NK-92 (cell line): ENCODE measurements around the gene SORCS2.

Experiments
- DNase-seq: peaks from one replicate; lab custom pipeline; 2025; ENCODE audit not compliant: unreplicated experiment; lab: John Stamatoyannopoulos, UW

Gene SORCS2

DNA sequence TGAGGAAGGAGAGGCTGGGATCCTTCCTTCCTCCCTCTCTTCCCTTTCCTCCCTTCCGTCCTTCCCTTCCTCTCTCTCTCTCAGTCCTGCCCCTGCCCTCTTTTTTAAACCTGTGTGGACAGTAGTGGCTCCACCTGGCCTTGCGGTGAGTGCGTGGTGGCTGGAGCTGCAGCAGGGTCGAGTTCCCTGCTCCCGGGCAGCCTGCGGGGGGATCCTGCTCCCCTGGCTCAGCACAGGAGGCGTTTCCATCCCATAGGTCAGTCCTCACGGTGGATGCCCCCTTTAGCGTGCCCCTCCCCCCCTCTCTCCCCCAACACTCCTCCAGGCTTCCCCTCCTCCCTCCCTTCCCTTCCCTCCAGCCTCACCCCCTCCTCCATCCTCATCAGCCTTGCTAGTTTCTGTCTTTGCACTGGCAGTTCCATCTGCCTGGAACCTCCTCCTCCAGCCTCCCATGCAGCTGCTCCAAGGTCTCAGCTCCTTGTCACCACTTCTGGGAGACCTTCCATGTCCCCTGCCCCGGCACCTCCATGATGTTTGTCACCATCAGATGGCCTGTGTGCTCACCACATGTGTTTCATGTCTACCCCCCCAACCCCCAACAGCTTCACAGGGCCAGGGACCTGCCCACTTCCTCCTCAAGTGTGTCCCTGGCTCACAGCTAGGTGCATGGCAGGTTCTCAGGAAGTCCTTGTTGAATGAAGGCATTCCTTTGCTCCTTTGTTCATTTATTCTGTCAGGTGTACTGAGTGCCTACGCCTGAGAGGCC lies 174.0 kb downstream of the SORCS2 start:
- no peak for DNase-seq

DNA sequence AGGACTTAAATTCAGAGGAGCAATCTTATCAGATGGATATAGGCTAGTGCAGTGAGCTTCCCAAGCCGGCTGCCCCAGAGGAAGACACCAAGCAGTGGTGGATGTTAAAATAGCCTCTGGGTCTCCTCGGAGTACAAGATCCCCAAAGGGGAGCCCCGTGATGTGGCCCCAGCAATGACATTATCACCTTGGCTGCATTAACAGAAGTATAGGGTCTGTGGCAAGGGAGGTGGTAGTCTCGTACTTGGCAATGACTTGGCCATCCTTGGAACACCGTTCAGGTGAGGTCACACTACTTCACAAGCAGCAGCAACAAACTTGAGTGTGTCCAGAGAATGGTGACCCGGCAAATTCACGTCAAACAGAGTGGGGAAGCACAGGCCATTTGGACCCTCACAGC lies 174.6 kb downstream of the SORCS2 start:
- DNase-seq: no peak

DNA sequence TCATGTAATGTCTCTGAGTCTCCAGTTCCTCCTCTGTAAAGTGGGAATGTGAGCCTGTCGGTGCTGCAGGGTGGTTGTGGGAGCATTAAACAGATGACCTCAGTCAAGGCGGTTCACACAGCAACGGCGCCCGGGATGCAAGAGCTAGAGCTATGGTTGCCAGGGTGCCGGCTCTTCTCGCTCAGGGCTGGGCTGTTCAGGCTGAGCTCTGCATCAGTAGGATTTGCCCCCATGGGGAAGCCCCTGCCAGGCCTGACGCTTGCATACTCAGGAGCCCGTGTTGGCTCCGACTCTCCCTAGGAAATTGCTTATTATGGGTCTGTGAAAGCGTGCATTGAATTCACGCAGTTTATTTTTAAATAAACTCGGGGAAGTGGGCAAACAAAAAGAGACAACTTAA lies 175.1 kb downstream of the SORCS2 start:
- DNase-seq: no peak

DNA sequence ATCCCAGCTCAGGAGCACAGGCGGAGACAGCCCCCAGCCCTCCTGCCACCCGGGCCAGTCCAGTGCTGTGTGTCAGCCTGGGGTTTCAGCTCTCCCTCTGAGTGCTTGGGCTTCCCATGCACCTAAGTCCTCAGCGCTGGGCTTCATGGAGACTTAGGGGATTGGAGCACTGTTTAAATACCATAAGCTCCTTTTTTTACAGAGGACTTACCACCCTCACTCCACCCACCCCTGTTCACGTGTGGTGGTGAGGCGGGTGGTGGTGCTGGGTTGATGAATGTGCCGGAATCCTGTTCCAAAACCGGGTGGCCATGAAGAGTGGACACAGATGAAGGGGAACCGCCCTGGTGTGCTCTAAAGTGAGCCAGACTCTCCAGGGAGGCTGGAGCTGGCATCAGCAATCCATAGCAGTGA lies 175.5 kb downstream of the SORCS2 start:
- DNase-seq: no peak

DNA sequence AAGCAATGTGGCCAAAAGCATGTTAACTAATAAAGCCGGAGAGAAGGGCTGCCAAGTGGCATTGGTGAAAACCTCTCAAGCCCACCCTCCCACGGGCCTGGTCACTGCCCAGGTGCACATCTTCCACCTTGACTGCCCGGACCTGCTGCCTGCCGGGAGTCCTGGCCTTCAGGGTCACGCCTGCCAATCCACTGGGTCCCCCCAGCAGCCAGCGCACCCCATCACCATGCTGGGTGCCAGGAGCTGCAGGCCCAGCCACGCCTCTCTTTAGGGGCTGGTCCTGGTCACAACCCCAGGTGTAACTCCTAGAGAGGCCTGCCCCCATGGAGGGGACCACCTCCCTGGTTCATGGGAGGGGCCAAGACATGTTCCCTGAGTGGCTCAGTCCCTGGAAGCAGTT lies 176.0 kb downstream of the SORCS2 start:
- DNase-seq: no peak

DNA sequence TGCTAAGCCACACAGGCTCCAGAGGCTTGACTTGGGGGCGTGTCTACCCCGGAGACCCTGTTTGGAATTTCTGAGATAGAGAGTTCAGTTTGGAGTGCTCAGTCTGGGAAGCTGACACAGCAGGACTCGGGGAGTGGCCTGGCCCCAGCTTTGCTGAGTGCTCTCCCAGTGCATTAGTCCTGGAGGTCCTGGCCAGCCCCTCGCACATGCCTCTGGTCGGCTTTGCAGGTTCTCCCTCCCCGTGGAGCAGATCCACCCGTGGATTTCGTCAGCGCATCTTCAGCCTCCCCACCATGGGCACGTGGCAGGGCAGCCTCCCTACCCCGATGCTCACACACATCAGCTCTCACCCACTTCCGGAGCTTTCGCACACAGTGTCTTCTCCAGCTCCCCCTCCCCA lies 177.2 kb downstream of the SORCS2 start:
- no peak for DNase-seq

DNA sequence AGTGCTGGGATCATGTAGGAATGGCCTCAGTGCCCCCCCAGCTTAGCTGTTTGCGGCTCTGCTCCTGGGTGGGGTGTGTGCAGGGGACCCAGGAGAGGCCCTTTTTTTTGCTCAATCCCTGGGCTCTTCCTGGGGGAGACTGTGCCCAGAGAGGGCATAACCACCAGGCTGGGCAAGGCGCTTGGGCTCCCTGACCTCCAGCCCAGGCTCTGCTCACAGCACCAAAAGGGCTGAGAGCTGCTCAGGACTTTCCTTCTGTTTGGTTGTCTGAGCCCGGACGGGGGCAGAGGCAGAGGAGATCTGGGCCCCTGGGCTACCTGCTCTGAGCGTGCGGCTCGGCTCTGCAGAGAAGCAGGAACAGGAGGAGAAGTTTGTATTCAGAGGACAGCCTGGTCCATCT lies 177.7 kb downstream of the SORCS2 start:
- DNase-seq: no peak

DNA sequence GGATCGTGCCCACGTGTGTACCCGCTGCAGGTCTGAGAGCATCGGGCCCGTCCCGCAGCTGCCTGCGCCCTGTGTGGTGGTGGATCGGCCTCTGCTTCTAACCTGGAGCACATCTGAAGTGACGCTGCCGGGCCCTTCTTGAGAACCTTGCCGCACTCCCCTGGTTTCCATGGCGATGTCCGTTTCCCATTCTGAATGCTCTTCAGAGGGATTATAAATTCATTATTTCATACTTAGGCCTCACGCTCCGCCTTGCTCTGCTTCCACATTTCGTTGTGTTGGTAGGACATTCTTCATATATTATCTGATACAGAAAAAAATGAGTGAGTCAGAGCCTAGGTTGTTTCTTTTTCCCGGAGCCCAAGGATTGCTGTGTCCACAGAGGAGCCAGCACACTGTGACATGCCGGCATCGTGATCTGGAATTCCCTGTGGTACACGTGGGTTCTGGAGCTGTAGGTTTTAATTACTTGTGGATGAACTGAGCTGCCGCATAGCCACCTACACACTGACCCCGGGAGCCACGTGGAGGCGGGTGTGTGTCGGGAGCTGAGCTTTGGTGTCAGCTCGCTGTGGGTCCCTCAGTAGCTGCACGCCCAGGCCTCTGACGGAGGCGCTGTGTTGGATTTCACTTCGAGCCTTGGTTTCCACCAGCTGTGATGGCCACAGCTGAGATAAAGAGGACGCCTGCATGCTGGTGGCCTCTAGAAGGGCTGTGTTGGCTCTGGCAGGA lies 179.0 kb downstream of the SORCS2 start:
- no peak for DNase-seq

DNA sequence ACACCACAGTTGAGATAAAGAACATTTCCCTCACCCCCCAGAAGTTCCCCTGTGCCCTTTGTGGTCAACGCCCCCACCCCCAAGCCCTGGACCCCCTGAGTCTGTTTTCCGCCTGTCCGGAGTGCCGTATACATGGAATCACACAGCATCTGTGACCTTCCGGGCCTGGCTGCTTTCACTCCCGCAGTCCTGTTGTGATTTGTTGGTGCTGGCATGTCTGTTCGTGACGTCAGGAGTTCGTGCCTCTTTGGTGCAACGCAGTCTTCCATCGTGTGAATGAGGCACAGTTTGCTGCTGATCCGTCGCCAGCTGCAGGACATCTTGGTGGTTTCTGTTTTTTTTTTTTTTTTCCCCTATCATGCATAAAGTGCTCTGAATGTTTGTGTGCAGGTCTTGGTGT lies 180.3 kb downstream of the SORCS2 start:
- no peak for DNase-seq

DNA sequence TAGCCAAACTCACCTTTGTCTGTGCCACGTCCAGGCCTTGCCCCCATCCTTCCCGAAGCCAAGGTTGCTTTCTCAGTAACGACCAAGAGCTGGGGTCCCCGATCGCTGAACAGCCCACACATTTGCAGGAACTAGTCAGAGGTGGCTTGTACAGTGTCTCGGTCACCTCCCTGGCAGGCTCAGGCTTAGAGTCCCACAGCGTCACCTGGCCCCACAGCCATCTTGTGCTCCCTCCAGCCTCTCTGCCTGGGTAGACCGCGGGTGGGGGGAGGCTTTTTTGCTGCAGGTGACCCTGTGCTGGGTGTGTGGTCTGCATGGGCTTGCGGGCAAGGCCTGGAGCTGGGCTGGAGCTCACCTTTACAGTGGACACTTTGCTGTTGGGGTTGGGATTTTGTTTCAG lies 182.2 kb downstream of the SORCS2 start:
- no peak for DNase-seq

DNA sequence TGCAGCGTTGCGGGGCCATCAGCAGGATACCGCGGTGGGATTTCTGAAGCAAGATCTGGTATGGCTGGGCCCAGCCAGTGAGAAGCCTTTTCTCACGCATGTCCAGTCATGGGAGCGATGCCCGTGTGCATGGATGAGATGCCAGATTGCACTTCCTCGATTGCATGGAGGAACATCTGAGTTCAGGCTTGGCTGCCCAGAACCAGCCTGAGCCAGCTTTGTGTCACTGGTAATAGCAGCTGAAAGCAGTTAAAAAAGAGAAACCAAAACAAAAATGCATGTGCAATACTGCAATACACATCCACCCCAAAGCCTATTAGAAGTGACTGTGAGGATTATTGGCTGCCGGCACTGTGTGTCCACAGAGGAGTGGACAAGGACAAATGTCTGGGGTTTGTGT lies 183.1 kb downstream of the SORCS2 start:
- DNase-seq: no peak

DNA sequence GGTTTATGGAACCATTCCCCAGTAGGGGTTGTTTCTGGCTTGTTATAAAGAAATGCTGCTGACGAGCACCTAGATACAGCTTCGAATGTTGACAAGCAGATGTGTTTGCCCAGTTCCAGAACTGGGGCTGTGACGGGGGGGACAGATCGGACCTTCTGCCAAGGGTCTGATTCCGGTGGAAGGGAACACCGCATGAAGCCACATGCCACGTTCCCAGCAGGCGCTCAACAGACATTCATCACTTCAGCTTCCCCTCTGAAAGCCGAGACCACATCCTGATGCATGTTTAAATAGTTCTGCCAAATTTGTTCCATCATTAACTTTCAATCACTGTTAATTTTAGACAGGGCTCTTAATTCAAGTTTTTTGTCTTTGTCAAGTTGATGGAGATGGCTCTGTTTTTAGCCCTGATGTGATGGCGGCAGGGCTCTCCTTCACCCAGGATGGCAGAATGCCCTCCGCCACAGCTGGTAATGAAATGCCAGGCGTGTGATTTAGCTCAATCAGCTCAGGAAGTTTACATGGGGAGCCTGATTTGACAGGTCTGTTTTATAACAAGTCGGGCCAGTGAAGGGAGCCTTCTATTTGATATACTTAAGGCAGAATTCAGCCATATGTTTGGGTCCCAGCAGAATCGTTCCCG lies 185.0 kb downstream of the SORCS2 start:
- no peak for DNase-seq

DNA sequence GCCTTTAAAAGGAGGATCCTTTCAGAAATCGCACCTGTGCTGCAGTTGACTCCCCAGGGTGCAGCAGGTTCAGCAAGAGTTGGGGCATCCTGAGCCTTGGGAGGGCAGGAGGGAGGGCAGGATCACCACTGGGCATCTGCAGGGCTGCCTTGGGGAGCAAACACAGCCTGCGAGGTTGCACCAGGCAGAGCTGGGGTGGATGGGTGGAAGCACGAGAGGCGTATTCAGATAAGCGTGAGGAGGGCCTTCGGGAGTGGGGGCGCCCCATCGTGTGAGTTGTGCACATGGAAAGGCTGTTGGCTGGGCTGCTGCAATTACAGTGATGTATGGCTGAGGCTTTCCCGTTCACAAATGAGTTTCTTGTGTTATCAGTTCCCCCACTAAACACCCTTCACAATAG lies 186.8 kb downstream of the SORCS2 start:
- DNase-seq: no peak

DNA sequence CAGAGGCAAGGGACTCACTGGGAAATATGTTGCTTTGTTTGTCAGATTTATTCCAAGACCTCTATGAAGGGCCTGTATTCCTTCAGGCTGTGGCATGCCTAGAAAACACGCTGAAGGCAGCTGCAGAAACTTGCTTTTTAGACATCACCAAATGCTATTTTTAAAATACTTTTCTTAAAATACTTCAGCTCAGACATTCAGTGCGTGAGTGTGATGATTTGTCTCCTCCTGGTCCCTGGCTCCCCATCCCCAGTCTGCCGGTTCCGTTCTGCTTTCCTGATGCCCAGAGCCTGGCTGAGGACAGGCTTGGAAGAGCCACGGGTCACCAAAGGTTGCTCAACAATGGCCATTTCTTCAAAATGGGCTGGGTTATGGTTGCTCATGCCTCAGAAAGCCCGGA lies 187.4 kb downstream of the SORCS2 start:
- no peak for DNase-seq

DNA sequence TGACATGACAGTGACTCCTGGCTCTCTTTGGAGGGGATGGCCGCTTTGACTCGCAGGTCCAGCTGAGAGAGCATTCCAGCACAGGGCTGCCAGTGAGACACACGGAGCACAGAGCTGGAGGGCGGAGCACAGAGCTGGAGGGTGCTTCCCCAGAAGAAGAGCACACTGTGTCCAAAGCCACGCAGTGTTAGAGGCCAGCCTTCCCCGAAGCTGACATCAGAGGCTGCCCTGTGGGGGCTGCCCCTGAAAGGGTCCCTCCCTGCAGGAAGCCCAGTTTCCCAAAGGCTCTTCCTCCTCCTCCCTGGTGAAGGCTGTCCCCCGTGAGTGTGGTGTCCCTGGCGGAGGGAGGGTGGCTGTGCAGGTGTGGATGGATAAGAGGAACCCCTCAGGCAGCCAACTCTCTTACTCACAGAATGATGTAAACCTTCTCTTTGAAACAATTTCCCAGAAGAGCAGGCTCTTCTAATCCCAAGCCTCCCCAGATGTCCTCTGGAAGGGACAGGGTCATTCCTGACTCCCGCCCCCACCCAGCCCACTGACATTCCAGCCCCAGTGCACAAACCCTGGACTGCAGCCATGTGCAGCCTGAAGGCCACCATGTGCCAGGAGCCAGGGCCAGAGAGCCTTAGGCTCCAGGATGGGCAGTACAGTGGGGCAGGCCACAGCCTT lies 189.0 kb downstream of the SORCS2 start:
- no peak for DNase-seq

DNA sequence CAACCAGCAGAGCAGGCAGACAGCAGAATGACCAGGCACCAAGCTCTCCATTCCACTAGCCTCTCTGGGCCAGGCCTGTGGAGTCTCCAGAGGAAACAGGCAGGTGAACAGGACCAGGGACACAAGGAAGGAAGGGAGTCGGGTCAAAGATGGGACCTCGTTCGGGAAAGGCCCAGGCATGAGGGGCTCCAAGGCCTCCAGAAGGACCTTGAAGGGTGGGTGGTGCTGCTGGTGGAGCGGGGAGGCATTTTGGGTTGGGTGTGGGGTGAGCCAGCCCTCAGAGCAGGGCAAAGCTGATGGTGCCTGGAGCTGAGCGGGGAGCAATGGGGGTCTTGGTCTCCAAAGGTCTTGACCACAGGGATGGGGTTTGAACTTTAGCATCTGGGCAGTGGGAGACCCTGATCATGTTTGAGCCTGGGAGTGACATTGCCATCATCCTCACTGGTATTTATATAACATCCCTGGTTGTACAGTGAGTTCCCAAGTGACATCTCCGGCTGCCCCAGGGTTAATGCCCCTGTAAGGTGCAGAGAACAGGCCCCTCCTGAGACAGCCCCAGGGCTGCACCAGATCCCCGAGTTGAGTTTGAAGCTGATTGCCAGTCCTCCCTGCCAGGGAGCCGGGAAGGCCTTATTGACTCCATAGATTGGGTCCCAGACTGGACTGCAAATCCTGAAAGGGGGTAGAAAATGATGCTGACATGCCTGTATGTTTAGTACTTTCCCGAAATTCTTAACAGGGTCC lies 189.7 kb downstream of the SORCS2 start:
- no peak for DNase-seq

DNA sequence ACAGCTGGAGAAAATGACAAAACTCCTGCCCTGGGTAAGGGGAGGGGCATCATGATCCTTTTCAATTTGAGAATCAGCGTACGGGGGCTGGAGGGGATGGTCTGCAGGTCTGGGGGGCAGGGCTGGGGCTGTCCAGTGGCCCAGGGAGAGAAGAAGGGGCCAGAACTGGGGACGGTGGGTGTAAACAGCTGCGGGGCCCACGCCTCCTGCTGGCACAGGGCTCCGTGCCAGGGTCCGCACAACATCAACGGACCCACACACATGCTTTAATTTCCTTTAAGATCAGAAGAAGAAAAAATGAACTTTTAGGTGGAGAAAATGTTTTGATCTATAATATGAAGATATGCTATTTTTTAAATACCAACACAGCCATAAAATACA lies 190.3 kb downstream of the SORCS2 start:
- DNase-seq: no peak

DNA sequence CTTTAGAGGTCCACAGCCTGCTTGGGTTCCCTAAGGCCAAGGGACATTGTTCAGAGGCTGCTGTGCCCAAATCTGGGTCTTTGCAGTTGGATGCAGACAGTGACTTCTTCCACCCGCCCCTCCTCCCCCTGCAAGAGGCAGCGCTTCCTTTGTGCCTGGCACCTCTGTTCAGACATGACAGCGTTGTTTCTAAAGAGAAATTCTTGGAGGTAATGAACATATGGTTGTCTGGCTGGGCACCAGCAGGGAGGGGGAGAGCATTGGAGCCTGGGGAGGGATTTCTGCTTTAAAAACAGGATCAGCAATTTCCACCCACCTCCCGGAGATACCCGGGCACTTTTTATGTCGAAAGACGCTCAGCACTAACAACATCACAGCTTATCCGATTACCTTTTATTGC lies 190.9 kb downstream of the SORCS2 start:
- DNase-seq: no peak

DNA sequence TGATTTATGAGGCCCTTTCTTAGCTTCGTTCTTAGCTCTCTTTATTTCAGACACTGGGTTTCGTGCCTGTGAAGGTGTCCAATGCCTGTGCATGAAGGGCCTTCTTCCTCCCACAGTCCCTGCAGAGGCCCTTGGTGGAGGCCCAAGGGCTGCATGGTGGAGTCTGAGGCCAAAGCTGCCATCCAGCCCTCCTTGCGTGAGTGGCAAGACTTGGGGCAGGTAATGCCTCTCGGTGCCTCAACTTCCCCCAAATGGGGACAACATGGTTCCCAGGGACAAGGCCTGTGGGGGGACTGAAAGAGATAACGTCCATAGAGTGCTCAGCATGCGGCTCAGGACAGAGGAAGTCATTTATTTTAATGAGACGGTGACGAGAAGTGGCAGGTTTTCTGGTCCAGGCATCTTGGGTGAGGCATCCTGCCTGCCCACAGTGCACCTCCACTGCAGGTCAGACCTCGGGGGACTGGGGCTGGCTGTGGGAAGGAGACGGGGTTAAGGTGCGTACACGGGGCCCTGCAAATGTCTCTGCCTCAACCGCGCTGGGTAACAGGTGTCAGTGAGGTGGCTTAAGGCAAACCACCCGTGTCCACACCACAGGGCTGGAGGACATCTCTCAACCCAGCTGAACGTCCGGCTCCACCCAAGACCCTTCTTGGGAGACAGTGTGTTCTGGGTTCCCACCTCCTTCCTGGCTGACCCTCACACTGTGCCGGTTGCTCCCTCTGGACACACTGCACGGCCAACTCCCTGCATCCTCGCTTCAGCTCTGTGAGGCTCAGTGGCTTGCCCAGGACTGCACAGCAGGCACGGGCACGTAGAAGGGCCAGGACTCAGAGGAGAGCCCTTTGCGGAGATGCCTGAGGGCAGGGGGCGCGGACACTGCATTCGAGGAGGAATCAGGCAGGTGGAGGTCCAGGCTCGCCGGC lies 191.9 kb downstream of the SORCS2 start:
- no peak for DNase-seq
